OCI-M2 (cell line): ENCODE data around the gene CAPSL.
"Not testable (repeated sequence)": the region's sequence is repeated elsewhere in the genome, so short reads cannot be mapped to it uniquely, and the experiment has no call there.

Experiments used
- DNase-seq: peaks from one replicate; lab custom pipeline; 2025; ENCODE audit not compliant: unreplicated experiment; lab: John Stamatoyannopoulos, UW

The CAPSL gene

GRCh38 chr5:35877655-35878054, 60.8 kb downstream of the CAPSL start:
- no peak for DNase-seq

GRCh38 chr5:35876922-35877321, 61.5 kb downstream of the CAPSL start:
- DNase-seq, result no peak

- no peak for DNase-seq
Measured at GRCh38 chr5:35876454-35876853, 62.0 kb downstream of the CAPSL start.

GRCh38 chr5:35870605-35871004, 67.8 kb downstream of the CAPSL start:
- no peak for DNase-seq

GRCh38 chr5:35869685-35870277, 68.6 kb downstream of the CAPSL start:
- DNase-seq, result no peak

- no peak for DNase-seq
Measured at GRCh38 chr5:35867998-35868397, 70.4 kb downstream of the CAPSL start.

- no peak for DNase-seq
Measured at GRCh38 chr5:35863159-35863558, 75.3 kb downstream of the CAPSL start.

GRCh38 chr5:35862126-35862525, 76.3 kb downstream of the CAPSL start:
- no peak for DNase-seq

GRCh38 chr5:35861718-35862117, 76.7 kb downstream of the CAPSL start:
- DNase-seq, result no peak

GRCh38 chr5:35860686-35861085, 77.7 kb downstream of the CAPSL start:
- no peak for DNase-seq

GRCh38 chr5:35859101-35859661, 79.2 kb downstream of the CAPSL start:
- no peak for DNase-seq

GRCh38 chr5:35857606-35858205, 80.7 kb downstream of the CAPSL start:
- no peak for DNase-seq

GRCh38 chr5:35856765-35857351, 81.6 kb downstream of the CAPSL start, which contains the start of gene IL7R:
IL7R (plus strand) TSS chr5:35856891; CDS start chr5:35856978, 87 bp downstream.
- no peak for DNase-seq

GRCh38 chr5:35856186-35856764, 82.1 kb downstream of the CAPSL start:
- DNase-seq, result not testable (repeated sequence)

- no peak for DNase-seq
Measured at GRCh38 chr5:35855187-35855586, 83.2 kb downstream of the CAPSL start.
